PC-3 (cell line): ENCODE measurements around the gene DOCK1.

Experiments used
- CTCF ChIP-seq: fragments of 300-600 bp; sonication (generic); conservative IDR thresholded peaks from 2 replicates; pipeline ENCODE4 v1.5.1; 2017; ENCODE audit warnings: antibody characterized with exemption, low read depth, mild to moderate bottlenecking, low read length
- EZH2 ChIP-seq: fragments of 300-600 bp; sonication (generic); IDR thresholded peaks from one replicate; pipeline ENCODE4 v1.6.1; 2017; ENCODE audit warnings: antibody characterized with exemption, mild to moderate bottlenecking, low read length; ENCODE audit not compliant: unreplicated experiment
- EZH2phosphoT487 ChIP-seq: fragments of 300-600 bp; sonication (generic); IDR thresholded peaks from 2 replicates; pipeline ENCODE4 v1.6.1; 2018; ENCODE audit warnings: mild to moderate bottlenecking, antibody characterized with exemption, low read length, borderline replicate concordance

DNA sequence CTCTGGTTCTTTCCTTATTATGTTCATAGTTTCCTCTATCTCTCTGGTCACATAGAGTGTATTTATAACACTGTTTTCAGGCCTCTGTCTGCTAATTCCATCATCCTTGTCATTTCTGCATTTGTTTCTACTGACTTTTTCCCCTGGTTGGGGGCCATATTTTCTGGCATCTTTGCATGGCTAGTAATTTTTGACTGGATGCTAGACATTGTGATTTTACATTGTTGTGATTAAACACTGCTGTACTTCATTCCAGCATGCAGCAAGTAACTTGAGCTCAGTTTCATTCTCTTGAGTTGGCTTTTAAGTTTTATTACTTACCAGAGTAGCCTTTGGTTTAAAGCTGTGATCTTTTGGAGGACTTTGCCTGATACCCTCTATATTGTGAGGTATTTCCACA is 6.8 kb upstream of the DOCK1 start:
- TF ChIP-seq CTCF (no peak), EZH2 (no peak), EZH2phosphoT487 (no peak)
